IMR-90 (cell line): ENCODE results near the gene HMGCLL1. TPM values are rescaled to one million over a fixed set of nuclear protein-coding genes. Genes with fewer than 3 reads are reported as not detected.

Experiments
- ATAC-seq: fragments of 200-7000 bp; cut with Tn5 transposase; 2 replicates; pipeline ENCODE4 v1.9.1; 2020; ENCODE audit warnings: low read depth, mild to moderate bottlenecking, moderate library complexity
- BruUV-seq: library from RNA; stranded (reverse); fragments of 400-500 nt; replicated peaks from 2 replicates; lab custom pipeline; 2021; lab: Mats Ljungman, UMichigan
- CTCF ChIA-PET: fragments of 300-600 bp; formaldehyde crosslinking; extraction: SDS; loops from one replicate; lab custom pipeline; 2021; ENCODE audit warnings: antibody characterized with exemption; lab: Yijun Ruan, JAX
- POLR2A ChIA-PET: fragments of 300-600 bp; sonication (Branson Sonifier 250); formaldehyde crosslinking; loops from one replicate; lab custom pipeline; 2022; ENCODE audit warnings: antibody characterized with exemption; ENCODE audit not compliant: unreplicated experiment; lab: Charles Lee
- DNase-seq: peaks from one replicate; pipeline ENCODE4 v3.0.0; 2013
- H2AFZ ChIP-seq: replicated peaks from 2 replicates; pipeline ENCODE3; 2013; ENCODE audit warnings: low read length, mild to moderate bottlenecking; ENCODE audit not compliant: poor library complexity
- H2AK5ac ChIP-seq: 2 replicates; pipeline ENCODE4 v1.6.1; 2013; ENCODE audit warnings: low read depth, low read length, inconsistent platforms
- H2AK9ac ChIP-seq: replicated peaks from 2 replicates; pipeline ENCODE3; 2013; ENCODE audit warnings: mild to moderate bottlenecking, low read depth, low read length, moderate library complexity; ENCODE audit not compliant: poor library complexity
- H2BK120ac ChIP-seq: 2 replicates; pipeline ENCODE4 v1.6.1; 2013; ENCODE audit warnings: low read depth, low read length, inconsistent platforms
- H2BK15ac ChIP-seq: 3 replicates; pipeline ENCODE4 v1.6.1; 2013; ENCODE audit warnings: low read depth, low read length, inconsistent platforms
- H2BK20ac ChIP-seq: 2 replicates; pipeline ENCODE4 v1.6.1; 2013; ENCODE audit warnings: low read depth, mild to moderate bottlenecking, inconsistent platforms, low read length, moderate library complexity
- H2BK5ac ChIP-seq: 2 replicates; pipeline ENCODE4 v1.6.1; 2013; ENCODE audit warnings: mild to moderate bottlenecking, low read depth, low read length, inconsistent platforms; ENCODE audit not compliant: poor library complexity, severe bottlenecking
- H3K14ac ChIP-seq: replicated peaks from 2 replicates; pipeline ENCODE4 v1.6.1; 2013; ENCODE audit warnings: low read depth, low read length, inconsistent platforms
- H3K18ac ChIP-seq: 2 replicates; pipeline ENCODE4 v1.6.1; 2013; ENCODE audit warnings: low read depth, low read length, control low read depth
- H3K23ac ChIP-seq: 2 replicates; pipeline ENCODE4 v1.6.1; 2013; ENCODE audit warnings: low read depth, low read length, inconsistent platforms
- H3K27ac ChIP-seq: 2 replicates; pipeline ENCODE4 v1.5.1; 2013; ENCODE audit warnings: mild to moderate bottlenecking, control low read depth, low read length; ENCODE audit not compliant: insufficient read depth
- H3K27me3 ChIP-seq: 2 replicates; pipeline ENCODE4 v1.6.1; 2013; ENCODE audit warnings: low read length; ENCODE audit not compliant: control insufficient read depth, insufficient read depth
- H3K36me3 ChIP-seq: 2 replicates; pipeline ENCODE4 v1.6.1; 2013; ENCODE audit warnings: low read length, mixed read lengths; ENCODE audit not compliant: control insufficient read depth, insufficient read depth
- H3K4ac ChIP-seq: 2 replicates; pipeline ENCODE4 v1.6.1; 2013; ENCODE audit warnings: low read depth, low read length, inconsistent platforms
- H3K4me1 ChIP-seq: 2 replicates; pipeline ENCODE4 v1.6.1; 2013; ENCODE audit warnings: low read length, mixed read lengths; ENCODE audit not compliant: control insufficient read depth, insufficient read depth
- H3K4me2 ChIP-seq: 2 replicates; pipeline ENCODE4 v1.6.1; 2013; ENCODE audit warnings: low read depth, mild to moderate bottlenecking, control low read depth, low read length, moderate library complexity
- H3K4me3 ChIP-seq: 2 replicates; pipeline ENCODE4 v1.5.1; 2013; ENCODE audit warnings: low read depth, mild to moderate bottlenecking, control low read depth, low read length, moderate library complexity; ENCODE audit not compliant: insufficient read depth
- H3K56ac ChIP-seq: 2 replicates; pipeline ENCODE4 v1.6.1; 2013; ENCODE audit warnings: low read length, inconsistent platforms; ENCODE audit not compliant: insufficient read depth; ENCODE audit errors: extremely low read depth
- H3K79me1 ChIP-seq, 2 experiments: 2 replicates each; pipeline ENCODE4 v1.6.1; 2013; ENCODE audit warnings: low read length in 2 of 2, inconsistent platforms in 1 of 2, low read depth in 1 of 2
- H3K9ac ChIP-seq: 2 replicates; pipeline ENCODE4 v1.6.1; 2013; ENCODE audit warnings: low read depth, low read length, control low read depth
- H3K9me1 ChIP-seq: 2 replicates; pipeline ENCODE4 v1.6.1; 2013; ENCODE audit warnings: low read length, inconsistent platforms; ENCODE audit not compliant: insufficient read depth
- H3K9me3 ChIP-seq: 2 replicates; pipeline ENCODE4 v1.6.1; 2013; ENCODE audit warnings: low read length; ENCODE audit not compliant: control insufficient read depth, insufficient read depth
- H4K20me1 ChIP-seq: 2 replicates; pipeline ENCODE4 v1.6.1; 2013; ENCODE audit warnings: low read length, inconsistent platforms; ENCODE audit not compliant: insufficient read depth
- H4K5ac ChIP-seq: 2 replicates; pipeline ENCODE4 v1.6.1; 2013; ENCODE audit warnings: mild to moderate bottlenecking, low read depth, low read length, control low read depth
- H4K8ac ChIP-seq, 2 experiments: 2 replicates each; pipeline ENCODE4 v1.6.1; 2013; ENCODE audit warnings: low read depth in 2 of 2, low read length in 2 of 2, control low read depth in 1 of 2, inconsistent platforms in 1 of 2
- H4K91ac ChIP-seq: 2 replicates; pipeline ENCODE4 v1.6.1; 2013; ENCODE audit warnings: low read depth, low read length, inconsistent platforms; ENCODE audit not compliant: insufficient read depth
- BHLHE40 ChIP-seq: fragments of 150-350 bp; IDR thresholded peaks from 2 replicates; pipeline ENCODE4 v1.6.1; 2016; ENCODE audit warnings: mild to moderate bottlenecking, low read depth, low read length
- CEBPB ChIP-seq: IDR thresholded peaks from 2 replicates; pipeline ENCODE4 v1.6.1; 2012; ENCODE audit warnings: low read depth, low read length, improper control_type of control experiment
- CHD1 ChIP-seq: IDR thresholded peaks from 2 replicates; pipeline ENCODE4 v1.6.1; 2012; ENCODE audit warnings: low read depth, low read length, improper control_type of control experiment
- CTCF ChIP-seq: conservative IDR thresholded peaks from 2 replicates; pipeline ENCODE4 v1.5.1; 2012; ENCODE audit warnings: mild to moderate bottlenecking, low read depth, low read length, improper control_type of control experiment
- MAFK ChIP-seq: IDR thresholded peaks from 2 replicates; pipeline ENCODE4 v1.6.1; 2012; ENCODE audit warnings: low read depth, low read length, improper control_type of control experiment
- MAZ ChIP-seq: IDR thresholded peaks from 2 replicates; pipeline ENCODE4 v1.6.1; 2012; ENCODE audit warnings: low read depth, mild to moderate bottlenecking, low read length, improper control_type of control experiment, moderate library complexity, borderline replicate concordance
- RAD21 ChIP-seq: IDR thresholded peaks from 2 replicates; pipeline ENCODE4 v1.6.1; 2012; ENCODE audit warnings: low read length, improper control_type of control experiment
- RFX5 ChIP-seq: IDR thresholded peaks from 2 replicates; pipeline ENCODE4 v1.8.0; 2012; ENCODE audit warnings: low read depth, mild to moderate bottlenecking, low read length, moderate library complexity
- SMC3 ChIP-seq: fragments of 150-350 bp; IDR thresholded peaks from 2 replicates; pipeline ENCODE4 v1.6.1; 2016; ENCODE audit warnings: low read depth, mild to moderate bottlenecking, antibody characterized with exemption, low read length, moderate library complexity
- USF2 ChIP-seq: fragments of 150-350 bp; IDR thresholded peaks from 2 replicates; pipeline ENCODE4 v1.6.1; 2017; ENCODE audit warnings: mild to moderate bottlenecking, antibody characterized with exemption, low read length, low read depth
- WGBS, 2 experiments: methylation state at CpG; one replicate each; pipeline versions ENCODE4 v1.1.5 to v1.1.7; 2013; ENCODE audit warnings: missing lambda C conversion rate in 2 of 2; ENCODE audit not compliant: insufficient read length in 1 of 2; ENCODE audit errors: extremely low coverage in 2 of 2; 5-methylcytosine and 5-hydroxymethylcytosine counted together
- dilution Hi-C: fragments of 300-500 bp; cut with HindIII; formaldehyde crosslinking; loops from one replicate; pipeline ENCODE4 v1.14.3; 2018; ENCODE audit warnings: low sequenced_read_pairs; ENCODE audit not compliant: unreplicated experiment
- in situ Hi-C: fragments of 300-500 bp; cut with MboI; formaldehyde crosslinking; loops from 3 replicates; pipeline ENCODE4 v1.14.3; 2019; ENCODE audit warnings: low sequenced_read_pairs, inconsistent platforms, mixed read lengths
- intact Hi-C: fragments of 100-400 bp; cut with micrococcal nuclease; formaldehyde crosslinking; loops from 2 replicates; pipeline ENCODE4 v1.10.0; 2022
- polyA plus RNA-seq, 3 experiments: library from polyadenylated mRNA; depleted of rRNA; stranded (reverse); fragments of >200 nt; gene quantifications; 2 replicates each; pipeline ENCODE4 v1.2.3, GENCODE V29; 2012; ENCODE audit warnings: low replicate concordance in 1 of 3
- total RNA-seq: library from RNA; depleted of rRNA; stranded (reverse); fragments of >200 nt; gene quantifications from 2 replicates; pipeline ENCODE4 v1.2.3, GENCODE V29; 2012

The HMGCLL1 gene
- total and polyA plus RNA-seq, 2 of the 4 experiments (the other 2 are of a cell fraction): 0.03 TPM; not detected in 1

- no peak overlapping the region for H3K27ac ChIP-seq
- CTCF ChIA-PET: no interaction called here
- no TSS peak for BruUV-seq
- in situ Hi-C loops: loop anchor here (10.0 to 25.0 kb wide), 3 partner anchors 436 to 838 kb away; no protein-coding TSS in a partner anchor
- no peak overlapping the region for H3K56ac ChIP-seq
- peak overlapping the region; percentile 36 for H4K91ac ChIP-seq
- no peaks in the 10 kb centered on the region for H4K20me1 ChIP-seq
- intact Hi-C loops: loop anchor here (1.0 to 10.0 kb wide), 2 partner anchors 83 to 1464 kb away; no protein-coding TSS in a partner anchor
- peak overlapping the region; percentile 45 for H3K18ac ChIP-seq
- H2AK9ac ChIP-seq: no peak overlapping the region
- no peak overlapping the region for H3K9ac ChIP-seq
- H4K5ac ChIP-seq: peak overlapping the region; percentile 2; the same call in 1 of the 2 replicates
- DNase-seq (no peak), ATAC-seq (no peak)
- H4K8ac ChIP-seq: peak overlapping the region; percentile 25 to 67; a peak in 3 of 4 replicates
- H3K9me3 ChIP-seq: no peaks in the 10 kb centered on the region
- no peak overlapping the region for H3K4me2 ChIP-seq
- dilution Hi-C loops: no loop called here
- POLR2A ChIA-PET: no interaction called here
- H3K4me1 ChIP-seq: peaks cover 1% of the 10 kb centered on the region
- H3K79me1 ChIP-seq: no peaks in the 10 kb centered on the region
- H3K36me3 ChIP-seq: no peaks in the 10 kb centered on the region
- peak overlapping the region; percentile 94 for H2BK20ac ChIP-seq
- WGBS, 2 experiments: no CpG with 5 or more reads among the region's 3 CpGs
- H2BK15ac ChIP-seq: peak overlapping the region; percentile 59
- H2BK120ac ChIP-seq: peak overlapping the region; percentile 68
- 0 out of 2 replicates have a peak overlapping the region, but pooled peaks have one; percentile 37 for H3K23ac ChIP-seq
- H3K4me3 ChIP-seq: no peak overlapping the region
- H2AFZ ChIP-seq: no peak overlapping the region
- H3K9me1 ChIP-seq: peaks cover 2% of the 10 kb centered on the region; the same call in 1 of the 2 replicates
- H3K4ac ChIP-seq: peak overlapping the region; percentile 74
- no peak for TF ChIP-seq RAD21
- TF ChIP-seq BHLHE40: no peak
- TF ChIP-seq MAZ: no peak
- no peak for TF ChIP-seq USF2
- no peak for TF ChIP-seq CHD1
- TF ChIP-seq SMC3: no peak
- no peak for TF ChIP-seq MAFK
- no peak for TF ChIP-seq CTCF
- no peak for TF ChIP-seq RFX5
- no peak for TF ChIP-seq CEBPB
- H3K14ac ChIP-seq: peak overlapping the region; percentile 74; the same call in 1 of the 2 replicates
- H2AK5ac ChIP-seq: peak overlapping the region; percentile 86
- H3K27me3 ChIP-seq: no peaks in the 10 kb centered on the region
- no peak overlapping the region for H2BK5ac ChIP-seq
Measured at GRCh38 chr6:55449225-55449624, 129.8 kb downstream of the HMGCLL1 start.
